OCI-LY1 (cell line): ENCODE measurements around the gene PBX3.

Source experiments
- CTCF ChIP-seq: fragments of 200-600 bp; sonication (generic), shearing (Covaris generic); IDR thresholded peaks from 2 replicates; pipeline ENCODE4 v1.5.1; 2017; ENCODE audit warnings: mild to moderate bottlenecking, antibody characterized with exemption, low read length, moderate library complexity, mixed read lengths
- EZH2 ChIP-seq: fragments of 200-600 bp; sonication (generic), shearing (Covaris generic); IDR thresholded peaks from 2 replicates; pipeline ENCODE4 v1.8.0; 2017; ENCODE audit warnings: borderline replicate concordance, mixed run types, mild to moderate bottlenecking, antibody characterized with exemption, low read length, moderate library complexity, mixed read lengths

- TF ChIP-seq CTCF (no peak), EZH2 (no peak)
Observed at GRCh38 chr9:125726456-125727132, 20.6 kb upstream of the PBX3 start.
